ENCODE results near the gene EML5. TPM values are rescaled to one million over a fixed set of nuclear protein-coding genes. Genes with fewer than 3 reads are reported as not detected.

Gene EML5
- total and polyA plus RNA-seq, 2 experiments from 2014 or later, result 0.18 to 1.6 TPM

GRCh38 chr14:88604212-88604611 is 188.5 kb downstream of the EML5 start (continued):
- TF ChIP-seq, protein P1, sequence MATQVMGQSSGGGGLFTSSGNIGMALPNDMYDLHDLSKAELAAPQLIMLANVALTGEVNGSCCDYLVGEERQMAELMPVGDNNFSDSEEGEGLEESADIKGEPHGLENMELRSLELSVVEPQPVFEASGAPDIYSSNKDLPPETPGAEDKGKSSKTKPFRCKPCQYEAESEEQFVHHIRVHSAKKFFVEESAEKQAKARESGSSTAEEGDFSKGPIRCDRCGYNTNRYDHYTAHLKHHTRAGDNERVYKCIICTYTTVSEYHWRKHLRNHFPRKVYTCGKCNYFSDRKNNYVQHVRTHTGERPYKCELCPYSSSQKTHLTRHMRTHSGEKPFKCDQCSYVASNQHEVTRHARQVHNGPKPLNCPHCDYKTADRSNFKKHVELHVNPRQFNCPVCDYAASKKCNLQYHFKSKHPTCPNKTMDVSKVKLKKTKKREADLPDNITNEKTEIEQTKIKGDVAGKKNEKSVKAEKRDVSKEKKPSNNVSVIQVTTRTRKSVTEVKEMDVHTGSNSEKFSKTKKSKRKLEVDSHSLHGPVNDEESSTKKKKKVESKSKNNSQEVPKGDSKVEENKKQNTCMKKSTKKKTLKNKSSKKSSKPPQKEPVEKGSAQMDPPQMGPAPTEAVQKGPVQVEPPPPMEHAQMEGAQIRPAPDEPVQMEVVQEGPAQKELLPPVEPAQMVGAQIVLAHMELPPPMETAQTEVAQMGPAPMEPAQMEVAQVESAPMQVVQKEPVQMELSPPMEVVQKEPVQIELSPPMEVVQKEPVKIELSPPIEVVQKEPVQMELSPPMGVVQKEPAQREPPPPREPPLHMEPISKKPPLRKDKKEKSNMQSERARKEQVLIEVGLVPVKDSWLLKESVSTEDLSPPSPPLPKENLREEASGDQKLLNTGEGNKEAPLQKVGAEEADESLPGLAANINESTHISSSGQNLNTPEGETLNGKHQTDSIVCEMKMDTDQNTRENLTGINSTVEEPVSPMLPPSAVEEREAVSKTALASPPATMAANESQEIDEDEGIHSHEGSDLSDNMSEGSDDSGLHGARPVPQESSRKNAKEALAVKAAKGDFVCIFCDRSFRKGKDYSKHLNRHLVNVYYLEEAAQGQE (IDR thresholded peaks at IDR 0.05; ENCODE audit: unreplicated experiment), result no peak
- TF ChIP-seq EZH2 (IDR thresholded peaks at IDR 0.05; ENCODE audit: low read depth, unreplicated experiment) (no peak), STAT1 (IDR thresholded peaks at IDR 0.05; ENCODE audit: unreplicated experiment) (no peak), JUNB (IDR thresholded peaks at IDR 0.05; ENCODE audit: unreplicated experiment) (no peak), ETS1 (IDR thresholded peaks at IDR 0.05) (no peak), NANOG (IDR thresholded peaks at IDR 0.05; ENCODE audit: borderline replicate concordance) (no peak), CREB1 (CRISPR knock-in tag; IDR thresholded peaks at IDR 0.05; ENCODE audit: low read depth) (no peak), ZNF114 (CRISPR knock-in tag; IDR thresholded peaks at IDR 0.05) (no peak), ZNF331 (CRISPR knock-in tag; IDR thresholded peaks at IDR 0.05; ENCODE audit: low read depth) (no peak)

DNA sequence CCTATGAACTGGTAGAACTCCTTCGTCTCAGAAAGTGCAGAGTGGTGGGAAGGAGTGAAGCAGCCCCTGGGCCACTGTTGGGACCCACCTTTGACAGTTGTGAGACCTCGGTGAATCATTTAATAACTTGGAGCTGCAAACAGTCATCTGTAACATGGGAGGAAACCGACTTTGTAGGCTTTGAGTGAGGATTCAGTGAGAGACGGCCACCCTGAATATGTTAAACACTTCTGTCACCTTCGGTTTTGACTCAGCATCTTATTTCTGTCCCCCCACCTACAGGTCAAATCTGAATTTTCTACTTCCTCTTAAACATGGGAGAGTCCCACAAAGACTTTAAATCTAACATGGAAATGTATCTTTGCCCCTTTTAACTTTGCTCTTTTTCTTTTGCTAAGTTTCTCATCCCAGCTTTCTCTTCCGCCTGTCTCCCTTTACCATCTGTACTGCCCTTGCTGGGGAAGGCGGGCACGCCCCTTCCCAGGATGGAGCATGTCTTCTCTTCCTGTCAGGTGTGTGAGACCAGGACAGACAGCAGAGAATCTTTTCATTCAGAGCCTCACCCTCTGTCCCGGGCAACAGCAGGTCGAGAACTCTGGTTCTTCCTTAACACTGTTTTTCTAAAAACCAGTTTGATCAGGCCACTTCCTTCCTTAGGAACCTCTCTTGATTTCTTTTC is 192.9 kb downstream of the EML5 start:
- Histone ChIP-seq H3K9me2 (ENCODE audit: insufficient read depth) (no peaks in the 10 kb centered on the region), H2AFZ (no peak overlapping the region), H4K20me1 (replicated peaks; ENCODE audit: insufficient read depth) (no peaks in the 10 kb centered on the region; the same call in 1 of the 2 replicates), H3K27me3 (ENCODE audit: insufficient read depth) (no peaks in the 10 kb centered on the region), H3K4me1 (ENCODE audit: insufficient read depth) (no peaks in the 10 kb centered on the region), H3K36me3 (ENCODE audit: insufficient read depth) (peaks cover 42% of the 10 kb centered on the region), H3K27ac (ENCODE audit: low read depth) (peak overlapping the region; percentile 39; the same call in 1 of the 2 replicates), H3F3A (replicated peaks; ENCODE audit: low read depth) (no peaks in the 10 kb centered on the region), H3K79me2 (replicated peaks; ENCODE audit: insufficient read depth) (peaks cover 7% of the 10 kb centered on the region; the same call in 1 of the 2 replicates), H3K4me2 (no peak overlapping the region), H3K4me3 (no peak overlapping the region)
- Mint-ChIP-seq H3K36me3 (ENCODE audit: low read depth) (peaks cover 75% of the 10 kb centered on the region), H3K4me3 (no peak overlapping the region), H3K27me3 (ENCODE audit: insufficient read depth, low read depth, poor library complexity) (peaks cover 2% of the 10 kb centered on the region), H3K27ac (no peak overlapping the region), H3K9me3 (no peaks in the 10 kb centered on the region), H3K4me1 (peaks cover 6% of the 10 kb centered on the region; the same call in 2 of the 3 replicates)
- DNase-seq (ENCODE audit: low spot score) (no peak), ATAC-seq (no peak)
- TF ChIP-seq, protein P1 (IDR thresholded peaks at IDR 0.05; ENCODE audit: unreplicated experiment), result no peak
- TF ChIP-seq ZNF331 (CRISPR knock-in tag; IDR thresholded peaks at IDR 0.05; ENCODE audit: low read depth) (no peak), EZH2 (IDR thresholded peaks at IDR 0.05; ENCODE audit: low read depth, unreplicated experiment) (no peak), POLR2AphosphoS5 (IDR thresholded peaks at IDR 0.05; ENCODE audit: low read depth) (no peak), NANOG (IDR thresholded peaks at IDR 0.05; ENCODE audit: borderline replicate concordance) (no peak), CREB1 (CRISPR knock-in tag; IDR thresholded peaks at IDR 0.05; ENCODE audit: low read depth) (no peak), EZH2phosphoT487 (IDR thresholded peaks at IDR 0.05; ENCODE audit: unreplicated experiment) (no peak), JUNB (IDR thresholded peaks at IDR 0.05; ENCODE audit: unreplicated experiment) (no peak), STAT1 (IDR thresholded peaks at IDR 0.05; ENCODE audit: unreplicated experiment) (no peak), ETS1 (IDR thresholded peaks at IDR 0.05) (no peak)
- TF ChIP-seq, protein P2, sequence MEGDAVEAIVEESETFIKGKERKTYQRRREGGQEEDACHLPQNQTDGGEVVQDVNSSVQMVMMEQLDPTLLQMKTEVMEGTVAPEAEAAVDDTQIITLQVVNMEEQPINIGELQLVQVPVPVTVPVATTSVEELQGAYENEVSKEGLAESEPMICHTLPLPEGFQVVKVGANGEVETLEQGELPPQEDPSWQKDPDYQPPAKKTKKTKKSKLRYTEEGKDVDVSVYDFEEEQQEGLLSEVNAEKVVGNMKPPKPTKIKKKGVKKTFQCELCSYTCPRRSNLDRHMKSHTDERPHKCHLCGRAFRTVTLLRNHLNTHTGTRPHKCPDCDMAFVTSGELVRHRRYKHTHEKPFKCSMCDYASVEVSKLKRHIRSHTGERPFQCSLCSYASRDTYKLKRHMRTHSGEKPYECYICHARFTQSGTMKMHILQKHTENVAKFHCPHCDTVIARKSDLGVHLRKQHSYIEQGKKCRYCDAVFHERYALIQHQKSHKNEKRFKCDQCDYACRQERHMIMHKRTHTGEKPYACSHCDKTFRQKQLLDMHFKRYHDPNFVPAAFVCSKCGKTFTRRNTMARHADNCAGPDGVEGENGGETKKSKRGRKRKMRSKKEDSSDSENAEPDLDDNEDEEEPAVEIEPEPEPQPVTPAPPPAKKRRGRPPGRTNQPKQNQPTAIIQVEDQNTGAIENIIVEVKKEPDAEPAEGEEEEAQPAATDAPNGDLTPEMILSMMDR (conservative IDR thresholded peaks at IDR 0.05; ENCODE audit: low read depth in 2 of 2), result no peak

Measured in GM23338 (cell line).